GM21825 (cell line): ENCODE data around the gene LYL1.
A peak's percentile ranks its signal among the peaks of the same experiment; 100 is the strongest.

Experiments
- ATAC-seq: cut with Tn5 transposase; IDR thresholded peaks from one replicate; pipeline ENCODE4 v1.9.1; 2021; ENCODE audit warnings: mild to moderate bottlenecking, moderate library complexity; ENCODE audit not compliant: unreplicated experiment

The LYL1 gene

GRCh38 chr19:13130886-13131490 is 28.3 kb upstream of the LYL1 start:
- no peak for ATAC-seq

- no peak for ATAC-seq
Measured at GRCh38 chr19:13129384-13129783, 26.7 kb upstream of the LYL1 start.

GRCh38 chr19:13128583-13128982 is 25.9 kb upstream of the LYL1 start:
- no peak for ATAC-seq

GRCh38 chr19:13127811-13128575 is 25.3 kb upstream of the LYL1 start:
- ATAC-seq, result no peak

GRCh38 chr19:13127051-13127450 is 24.4 kb upstream of the LYL1 start:
- ATAC-seq, result no peak

GRCh38 chr19:13122980-13123957 is 20.6 kb upstream of the LYL1 start:
- no peak for ATAC-seq

GRCh38 chr19:13122275-13122878 is 19.7 kb upstream of the LYL1 start:
- no peak for ATAC-seq

GRCh38 chr19:13121551-13122274 is 19.1 kb upstream of the LYL1 start:
- no peak for ATAC-seq

GRCh38 chr19:13120817-13121216 is 18.2 kb upstream of the LYL1 start:
- ATAC-seq, result no peak

- no peak for ATAC-seq
Measured at GRCh38 chr19:13120031-13120430, 17.4 kb upstream of the LYL1 start.

GRCh38 chr19:13119627-13120026 is 17.0 kb upstream of the LYL1 start:
- no peak for ATAC-seq

GRCh38 chr19:13118424-13119193 is 16.0 kb upstream of the LYL1 start:
- no peak for ATAC-seq

- peak; percentile 51 for ATAC-seq
Measured at GRCh38 chr19:13117772-13118423, 15.2 kb upstream of the LYL1 start, which contains the start of gene NACC1. TSS of gene NACC1 (plus strand) at chr19:13118264. CDS start at chr19:13135208, 16,944 bp downstream.

- peak; percentile 1 for ATAC-seq
Measured at GRCh38 chr19:13117176-13117771, 14.6 kb upstream of the LYL1 start.

- peak; percentile 38 for ATAC-seq
Measured at GRCh38 chr19:13116282-13117175, 13.9 kb upstream of the LYL1 start, which contains the start of gene TRMT1. TSS of gene TRMT1 (minus strand) at chr19:13116740. CDS start at chr19:13116399, 341 bp downstream.

- no peak for ATAC-seq
Measured at GRCh38 chr19:13115936-13116281, 13.3 kb upstream of the LYL1 start.

- no peak for ATAC-seq
Measured at GRCh38 chr19:13112555-13112954, 9.9 kb upstream of the LYL1 start.
